NOMO-1 (cell line): ENCODE results near the gene TENM4.

Source experiments
- DNase-seq, 2 experiments: peaks; one replicate each; lab custom pipeline; 2025; ENCODE audit not compliant: unreplicated experiment in 2 of 2; lab: John Stamatoyannopoulos, UW

The TENM4 gene

DNA sequence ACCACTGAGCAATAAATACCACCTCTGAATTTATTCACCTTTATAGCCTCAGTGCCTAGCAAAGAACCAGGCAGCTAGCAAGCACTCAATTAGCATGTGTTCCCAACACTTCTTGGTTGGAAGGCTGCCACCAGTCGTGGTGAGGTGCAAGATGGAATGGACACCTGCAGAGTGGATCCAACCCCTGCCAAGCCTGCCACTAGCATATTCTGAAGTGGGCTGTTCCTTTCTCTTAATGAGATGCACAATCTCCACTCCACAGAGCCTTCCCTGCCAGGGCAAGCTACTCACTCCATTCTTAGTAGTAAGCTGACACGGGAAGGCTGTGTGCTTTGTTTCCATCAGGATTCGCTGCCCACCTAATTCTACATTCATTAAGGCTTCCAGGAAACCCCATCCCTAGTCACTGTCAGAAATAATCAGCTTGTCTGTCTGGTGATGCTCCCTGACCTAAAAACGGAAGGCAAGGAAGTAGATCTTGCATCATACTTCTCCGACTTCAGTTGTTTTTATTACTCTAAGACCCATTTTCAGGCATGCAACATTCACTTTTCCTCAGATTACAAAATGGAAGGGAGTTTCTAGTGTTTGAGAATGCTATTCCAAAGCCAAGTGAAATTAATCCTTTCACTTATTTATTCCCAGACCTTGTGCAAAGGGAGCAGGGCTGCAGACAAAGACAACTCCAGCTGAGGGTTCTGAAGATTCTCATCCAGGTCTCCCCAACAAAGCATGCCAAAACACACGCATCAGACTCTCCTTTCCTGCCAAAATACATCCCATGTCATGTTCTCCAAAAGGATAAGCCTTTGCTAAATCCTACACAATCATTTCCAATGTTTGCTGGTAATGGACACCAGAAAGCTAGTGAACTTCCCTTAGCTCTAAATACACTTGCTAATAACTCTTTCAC lies 128.0 kb downstream of the TENM4 start:
- peak; percentile 22 to 36 for DNase-seq

DNA sequence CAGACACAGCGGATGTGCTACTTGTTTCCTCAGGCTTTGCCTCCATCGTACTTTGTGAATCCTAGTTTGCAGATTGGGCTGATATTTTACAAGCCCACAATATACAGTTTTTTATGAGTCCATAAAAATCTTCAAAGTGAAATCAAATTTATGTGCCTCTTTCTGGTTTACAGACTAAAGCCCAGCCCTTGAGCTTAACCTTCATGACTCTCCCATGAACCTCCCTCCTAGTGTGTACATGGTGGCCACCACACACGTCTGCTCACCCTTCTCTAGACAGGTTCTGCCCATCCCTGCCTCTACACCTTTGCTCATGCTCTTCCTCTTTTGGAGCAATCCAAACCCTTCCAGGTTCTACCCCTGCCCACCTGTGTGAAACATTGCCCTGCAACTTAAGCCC lies 129.4 kb downstream of the TENM4 start:
- DNase-seq, result no peak

DNA sequence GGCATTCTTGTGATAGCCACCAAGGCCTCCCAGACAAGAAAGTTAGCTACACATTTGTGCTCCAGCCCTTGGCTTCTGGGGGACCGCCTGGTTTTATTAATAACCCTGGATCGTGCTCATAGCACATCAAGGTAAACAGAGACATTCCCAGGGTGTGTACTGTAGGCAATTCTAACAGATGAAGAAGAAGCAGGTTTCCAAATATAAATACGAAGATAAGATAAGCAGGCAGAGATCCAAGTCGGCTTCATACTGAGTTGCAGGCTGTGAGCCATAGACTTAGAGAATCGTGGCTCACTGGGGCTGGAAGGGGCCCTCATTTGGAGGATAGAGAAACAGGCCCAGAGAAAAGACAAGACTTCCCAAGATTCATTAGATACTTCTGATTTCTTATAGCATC lies 131.4 kb downstream of the TENM4 start:
- no peak for DNase-seq

DNA sequence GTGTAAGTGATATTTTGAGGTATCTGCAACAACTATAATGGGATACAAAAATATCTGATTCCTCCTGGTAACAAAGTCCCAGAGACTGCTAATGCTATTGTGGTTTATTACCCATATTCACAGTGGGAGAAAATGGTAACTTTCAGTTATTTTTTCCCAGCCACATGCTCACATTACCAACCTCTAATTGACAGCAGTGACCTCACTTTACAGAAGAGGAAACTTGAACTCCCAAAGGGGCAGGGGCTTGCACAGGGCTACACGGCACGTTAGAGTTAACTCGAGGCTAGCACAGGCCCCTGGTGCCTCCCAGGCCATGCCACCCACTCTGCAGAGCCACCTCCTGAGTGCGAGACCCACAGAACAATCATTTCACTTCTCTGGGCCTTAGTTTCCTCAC lies 132.4 kb downstream of the TENM4 start:
- no peak for DNase-seq

DNA sequence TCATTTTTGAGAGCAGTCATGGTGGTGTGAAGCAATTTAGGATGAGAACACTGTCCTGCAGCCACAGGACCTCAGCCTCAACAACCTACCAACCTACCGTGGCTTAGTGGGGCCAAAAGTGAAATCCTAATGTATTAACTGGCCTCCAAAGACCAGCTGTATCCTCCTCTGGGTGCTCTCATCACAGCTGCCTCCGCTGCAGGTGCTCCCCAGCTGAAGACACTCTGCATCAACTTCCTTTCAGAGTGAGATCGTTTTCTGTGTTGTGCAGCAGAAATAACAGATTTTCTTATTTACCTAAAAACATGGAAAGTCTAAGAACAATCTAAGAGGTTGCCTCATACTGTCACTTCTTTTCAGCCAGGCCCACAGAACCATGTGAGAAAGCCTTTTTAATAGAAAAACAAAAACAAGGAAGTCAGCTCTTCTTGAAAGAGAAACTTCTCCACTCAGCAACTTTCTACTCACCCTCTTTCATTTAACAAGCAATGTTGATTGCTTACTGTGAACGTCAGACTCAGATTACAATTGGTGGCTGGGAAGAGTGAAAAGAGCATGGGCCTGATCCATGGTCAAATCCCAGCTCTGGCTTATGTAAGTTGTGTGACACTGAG lies 136.1 kb downstream of the TENM4 start:
- DNase-seq, result peak in 1 of 2 experiments; percentile 52

DNA sequence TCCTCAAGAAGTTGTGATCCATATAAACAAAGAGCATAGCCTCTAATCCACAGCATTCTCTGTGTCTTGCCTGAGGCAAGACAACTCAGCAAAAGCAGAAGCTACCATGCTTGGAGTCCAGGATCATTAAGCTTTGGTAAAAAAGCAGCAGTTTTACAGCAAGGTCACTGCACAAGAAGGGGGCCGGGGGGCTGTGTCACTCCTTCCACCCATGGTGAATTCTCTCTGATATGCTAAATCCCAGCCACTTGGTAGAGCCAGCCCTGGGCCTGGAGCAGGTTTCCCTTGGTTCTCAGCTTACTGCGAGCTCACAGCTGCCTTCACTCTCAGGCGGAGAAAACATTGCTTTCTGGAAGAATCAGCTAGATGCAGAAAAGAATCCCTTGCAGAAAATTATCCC lies 144.7 kb downstream of the TENM4 start:
- DNase-seq, result no peak

DNA sequence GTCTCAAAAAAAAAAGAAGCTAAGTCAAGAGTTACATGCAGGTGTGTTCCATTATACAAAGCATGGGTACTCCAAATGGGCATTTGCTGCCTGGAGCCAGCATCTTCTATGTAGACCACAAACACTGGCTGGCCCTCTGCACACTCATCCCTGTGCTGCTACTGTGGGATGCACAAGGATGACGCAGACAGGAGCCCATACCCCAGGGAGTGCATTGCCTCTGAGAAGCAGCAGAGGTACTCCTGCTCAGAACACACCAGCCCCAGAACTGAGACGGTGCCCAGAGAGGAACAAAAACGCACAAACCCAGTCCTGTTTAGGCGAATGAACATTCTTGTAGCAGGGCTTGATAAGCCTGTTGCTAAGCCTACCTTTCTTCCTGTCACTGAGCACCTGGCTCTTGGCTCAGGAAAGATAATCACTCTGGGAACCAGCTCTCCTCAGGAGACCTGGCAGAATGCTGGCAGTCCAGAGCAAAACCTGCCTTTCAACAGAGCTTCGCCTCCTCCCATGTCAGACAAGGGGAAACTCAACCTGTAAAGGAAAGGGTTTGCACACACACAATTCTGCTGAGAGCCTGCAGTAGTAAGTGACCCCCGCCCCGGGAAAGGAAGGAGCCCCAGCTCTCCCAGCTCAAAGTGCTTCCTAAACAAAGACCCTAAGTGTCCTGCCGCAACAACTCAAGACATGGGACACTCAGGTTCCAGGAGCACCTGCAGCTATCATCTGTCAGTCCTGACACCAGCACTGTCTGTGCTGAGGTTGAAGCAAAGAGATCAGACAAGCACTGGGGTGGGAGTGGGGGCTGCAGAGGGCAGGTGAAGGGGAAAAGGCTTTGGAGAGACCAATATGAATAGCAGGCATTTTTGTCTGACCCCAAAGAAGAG lies 145.7 kb downstream of the TENM4 start:
- no peak for DNase-seq

DNA sequence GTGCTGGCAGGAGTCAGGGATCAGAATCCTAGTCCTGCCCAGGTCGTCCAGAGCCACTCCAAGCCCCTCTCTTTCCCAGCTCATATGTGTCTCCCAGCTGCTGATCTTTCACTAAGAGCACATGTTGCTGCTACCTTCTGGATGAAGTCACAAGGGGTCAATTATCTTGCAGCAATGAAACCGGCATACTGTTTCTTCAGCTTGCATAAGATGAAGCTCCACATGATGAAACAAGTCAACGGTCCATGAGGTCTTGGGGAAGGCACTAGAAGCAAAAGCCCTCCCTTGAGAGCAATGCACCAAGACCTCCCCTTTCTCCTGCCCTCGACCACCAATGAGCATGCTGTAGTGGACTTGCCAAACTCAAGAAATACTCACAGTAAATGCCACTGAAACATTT lies 148.9 kb downstream of the TENM4 start:
- DNase-seq, result peak; percentile 51 to 84

DNA sequence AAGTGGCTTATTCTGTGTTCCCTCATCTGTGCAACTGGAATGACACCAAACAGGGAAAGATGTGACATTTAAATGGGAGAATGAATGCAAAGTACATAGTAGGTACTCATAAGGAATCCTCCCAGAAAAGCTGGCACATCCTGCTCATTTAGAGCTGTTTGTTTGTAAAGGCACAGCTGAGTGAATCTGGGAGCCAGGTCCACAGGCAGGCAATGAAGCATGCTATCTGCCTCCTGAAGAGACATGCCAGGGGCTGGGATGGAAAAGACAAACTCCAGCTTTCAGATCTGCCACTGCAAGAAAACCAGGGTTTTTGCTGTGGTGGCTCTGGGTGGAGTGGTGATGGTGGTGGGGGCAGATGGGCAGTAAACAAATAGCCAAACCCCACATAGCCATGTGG lies 150.1 kb downstream of the TENM4 start:
- no peak for DNase-seq

DNA sequence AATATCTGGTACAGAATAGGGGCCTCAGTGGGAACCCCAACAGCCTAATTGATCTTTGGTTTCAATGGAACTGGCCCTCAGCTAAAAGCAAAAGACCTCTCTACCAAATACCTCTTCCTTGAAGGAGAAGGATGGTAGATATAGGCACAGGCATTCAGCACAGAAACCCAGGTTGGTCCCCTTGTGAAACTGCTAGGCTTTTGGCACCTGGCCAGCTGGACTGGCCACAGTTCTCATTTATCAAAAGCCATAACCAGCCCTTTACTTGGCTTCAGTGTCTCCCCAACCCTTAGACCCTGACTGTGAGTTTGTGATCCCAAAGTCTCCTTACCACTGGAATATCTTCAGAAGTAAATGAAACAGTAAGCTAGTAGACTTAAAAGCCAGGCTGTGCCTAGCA lies 152.9 kb downstream of the TENM4 start:
- no peak for DNase-seq

DNA sequence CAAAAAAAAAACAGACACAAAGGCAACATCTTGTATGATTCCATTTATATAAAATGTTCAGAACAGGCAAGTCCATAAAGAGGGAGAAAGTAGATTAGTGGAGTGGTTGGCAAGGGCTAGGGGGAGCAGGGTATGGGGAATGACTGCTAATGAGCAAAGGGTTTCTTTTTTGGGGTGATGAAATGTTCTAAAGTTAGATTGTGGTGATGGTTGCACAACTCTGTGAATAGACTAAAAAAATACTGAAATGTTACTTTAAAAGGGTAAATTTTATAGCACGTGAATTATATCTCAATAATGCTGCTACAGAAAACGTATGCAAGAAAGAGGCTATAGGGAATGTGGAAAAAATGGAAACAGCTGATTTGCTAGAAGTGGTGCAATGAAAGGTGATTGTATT lies 155.1 kb downstream of the TENM4 start:
- peak; percentile 71 to 76 for DNase-seq

DNA sequence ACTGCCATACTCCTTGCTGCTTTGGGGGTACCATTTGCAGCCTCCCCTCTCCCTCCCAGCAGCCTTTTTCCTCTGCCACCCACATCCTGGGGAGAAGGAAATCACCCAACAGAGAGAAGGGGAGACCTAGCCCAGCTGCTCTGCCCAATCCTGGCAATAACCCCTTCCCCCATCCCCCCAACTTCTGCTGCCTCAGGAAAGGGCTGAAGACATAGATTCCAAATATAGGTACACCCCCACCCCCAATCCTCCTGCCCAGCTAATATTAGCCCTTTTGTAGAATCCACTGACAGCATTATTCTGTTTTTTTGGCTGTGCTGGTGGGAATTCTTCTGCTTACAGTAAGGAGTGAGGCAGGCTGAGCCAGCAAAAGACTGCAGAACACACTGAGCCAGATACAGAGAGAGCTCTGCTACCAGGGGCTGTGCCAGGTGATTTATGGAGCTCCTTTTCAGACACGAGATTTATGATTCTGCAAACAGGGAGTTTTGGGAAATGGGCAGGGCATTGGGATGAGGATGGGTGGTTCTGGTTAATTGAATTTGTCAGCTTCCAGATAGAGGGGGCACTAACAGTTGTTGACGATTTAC lies 164.0 kb downstream of the TENM4 start:
- DNase-seq, result no peak

DNA sequence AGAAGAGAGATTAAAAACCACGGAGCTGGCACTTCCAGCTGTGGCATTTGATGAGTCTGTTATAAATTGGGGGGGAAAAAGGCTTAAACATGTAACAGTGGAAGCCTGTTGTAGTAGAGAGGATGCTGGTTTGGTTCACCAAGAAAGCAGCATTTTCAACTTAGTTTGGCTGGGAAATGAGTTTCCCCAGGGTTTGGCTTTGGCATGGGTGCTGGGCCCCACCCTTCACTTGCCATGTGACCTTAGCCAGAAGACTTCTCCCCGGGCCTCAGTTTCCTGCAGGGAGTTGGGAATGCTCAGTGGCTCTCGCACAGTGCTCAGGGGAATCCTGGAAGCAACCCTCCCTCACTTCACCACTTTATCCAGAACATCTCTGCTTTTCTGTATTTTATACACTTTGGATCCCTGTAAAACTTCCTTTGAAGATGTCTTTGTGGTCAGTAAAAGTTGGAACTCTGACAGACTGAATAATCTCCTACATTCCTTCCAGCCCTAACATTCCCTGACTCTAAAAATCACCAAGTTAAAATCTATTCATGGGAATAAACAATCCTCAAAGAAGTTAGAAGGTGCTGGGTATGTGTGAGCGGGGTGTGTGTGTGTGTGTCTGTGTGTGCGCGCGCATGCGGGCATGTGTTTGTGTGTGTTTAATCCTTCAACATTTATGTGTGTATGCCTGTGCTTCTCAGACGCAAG lies 166.0 kb downstream of the TENM4 start:
- no peak for DNase-seq

DNA sequence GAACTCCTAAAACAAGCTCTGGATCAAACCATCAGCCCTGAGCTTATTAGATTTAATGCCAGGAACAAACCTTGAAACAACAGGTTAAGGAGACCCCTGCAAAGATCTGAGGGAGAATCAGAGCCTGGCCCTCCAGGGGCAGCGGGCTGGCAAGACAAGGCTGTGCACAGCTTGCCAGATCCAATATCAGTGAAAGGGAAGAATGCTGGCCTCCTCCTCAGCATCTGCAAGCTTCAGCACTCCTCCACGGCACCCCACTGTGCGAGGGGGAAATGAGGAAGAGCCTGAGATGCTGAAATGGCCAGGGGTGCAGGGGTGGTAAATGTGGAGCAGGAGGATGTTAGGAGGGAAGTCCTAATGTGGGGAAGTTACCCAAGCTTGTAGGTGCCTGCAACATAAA lies 167.0 kb downstream of the TENM4 start:
- DNase-seq, result no peak

DNA sequence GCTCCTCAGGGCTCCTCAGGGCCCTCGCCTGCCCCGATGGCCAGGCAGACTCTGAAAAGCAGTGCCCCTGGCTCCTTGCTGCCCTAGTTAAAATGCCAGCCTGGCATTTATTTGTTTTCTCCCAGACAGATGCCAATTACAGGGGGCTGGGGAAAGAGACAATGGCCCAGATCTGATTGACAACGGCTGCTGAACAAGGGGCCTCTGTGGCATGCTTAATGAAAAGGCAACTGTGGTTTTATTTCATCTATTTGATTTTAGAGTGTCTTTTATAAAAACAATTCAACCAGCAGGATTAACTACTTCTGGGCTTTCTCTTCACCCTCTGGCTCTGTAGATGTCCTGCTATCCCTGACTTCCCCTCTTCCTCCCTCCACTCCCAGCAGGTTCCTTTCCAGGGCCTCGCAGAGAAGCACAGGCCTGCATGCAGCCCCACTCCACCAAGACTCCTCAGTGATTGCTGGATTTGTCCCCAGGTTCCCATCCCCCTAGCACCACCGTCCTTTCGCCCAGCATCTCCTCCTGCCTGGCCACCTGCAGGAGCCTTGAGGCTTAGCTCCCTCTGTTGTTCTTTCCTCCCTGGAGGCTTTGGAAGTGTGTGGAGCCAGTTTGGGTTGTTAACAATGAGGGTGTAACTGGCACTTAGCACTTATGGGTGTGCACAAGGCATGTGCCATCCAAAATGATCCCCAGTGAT lies 171.1 kb downstream of the TENM4 start:
- no peak for DNase-seq

DNA sequence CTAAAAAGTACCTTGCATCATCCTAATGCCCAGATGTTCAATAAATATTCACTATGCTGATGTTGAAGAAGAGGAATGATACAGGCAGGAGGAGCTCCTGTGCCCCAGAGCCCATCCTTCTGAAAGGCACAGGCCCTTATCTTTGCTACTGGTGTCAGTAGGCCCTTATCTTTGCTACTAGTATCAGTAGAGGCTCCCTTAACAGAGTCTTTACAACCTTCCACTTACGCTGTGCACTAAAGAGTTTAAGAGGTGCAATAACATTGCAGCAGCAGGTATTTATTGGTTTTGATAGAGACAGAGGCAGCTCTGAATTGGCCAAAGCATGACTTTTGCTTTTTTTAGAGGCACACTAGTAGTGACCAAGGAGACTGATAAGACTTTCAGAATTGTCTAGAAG lies 174.4 kb downstream of the TENM4 start:
- DNase-seq, result no peak

DNA sequence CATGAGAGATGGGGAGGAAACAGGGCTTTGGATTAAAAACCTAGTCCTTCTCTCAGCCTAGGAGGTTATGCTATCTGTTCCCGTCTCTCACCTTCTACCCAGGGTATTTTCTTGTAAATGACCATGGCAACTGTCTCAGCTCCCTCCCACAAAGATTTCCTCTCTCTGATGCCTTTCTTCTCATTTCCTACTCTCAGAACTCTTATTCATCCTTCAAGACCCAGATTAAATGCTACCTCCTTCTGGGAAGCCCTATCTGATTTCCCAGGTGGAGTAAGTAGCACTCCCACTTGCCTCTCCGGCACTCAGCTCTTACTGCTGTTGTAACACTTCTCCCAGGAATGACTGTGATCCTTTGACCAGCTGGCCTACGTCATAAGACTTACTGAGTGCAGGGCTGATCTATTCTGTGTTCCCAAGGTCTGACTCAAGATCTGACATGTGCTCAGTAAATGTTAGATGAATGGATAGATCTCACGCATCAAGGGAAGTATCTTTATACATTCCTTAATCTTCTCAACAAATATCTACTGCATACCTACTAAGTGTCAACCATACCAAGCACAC lies 175.0 kb downstream of the TENM4 start:
- no peak for DNase-seq

DNA sequence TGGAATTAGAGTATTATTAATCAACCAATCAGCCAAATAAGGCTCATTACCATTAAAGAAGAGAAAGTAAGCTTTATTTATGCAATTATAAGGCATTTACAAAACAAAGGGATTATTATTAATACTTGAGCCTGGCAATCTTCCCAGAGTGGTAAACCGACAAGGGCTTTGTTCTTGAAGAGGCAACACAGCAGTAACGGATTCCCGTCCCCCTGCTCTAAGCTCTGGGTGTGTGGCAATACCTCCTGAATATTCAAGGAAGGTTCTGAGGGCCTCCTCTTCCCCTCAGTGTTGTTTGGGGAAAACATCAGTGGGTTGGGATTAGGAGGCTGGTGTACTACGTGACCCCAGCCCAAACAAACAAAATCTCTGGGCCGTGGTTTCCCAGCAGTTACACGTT lies 176.5 kb downstream of the TENM4 start:
- no peak for DNase-seq

DNA sequence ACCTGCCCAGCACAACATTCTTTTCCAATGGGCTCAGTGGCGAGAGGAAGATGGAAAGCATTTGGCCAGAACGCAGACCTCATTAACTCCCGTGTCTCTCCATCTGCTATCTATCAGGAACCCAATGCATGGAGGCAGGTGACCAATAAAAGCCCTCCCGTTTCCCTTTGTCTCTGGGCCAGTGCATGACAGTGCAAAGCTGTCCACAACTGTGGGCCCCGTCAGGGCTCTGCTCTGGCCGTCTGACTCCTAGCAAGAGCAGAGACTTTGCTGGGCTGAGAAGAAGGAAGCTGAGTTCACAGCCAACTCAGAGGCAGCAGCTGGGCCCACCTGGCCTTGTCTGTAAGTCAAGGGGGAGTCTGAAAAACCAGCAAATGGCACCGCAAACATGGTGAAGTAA lies 177.8 kb downstream of the TENM4 start:
- no peak for DNase-seq
